ENCODE results near the gene COL16A1. TPM values are rescaled to one million over a fixed set of nuclear protein-coding genes. Genes with fewer than 3 reads are reported as not detected.
A peak's percentile ranks its signal among the peaks of the same experiment; 100 is the strongest.

COL16A1 gene
- polyA plus RNA-seq, 3 donors = 0.13 TPM; not detected in 2

GRCh38 chr1:31625561-31626222 is 78.1 kb downstream of the COL16A1 start:
- 100% methylated on average over 3 of the region's 4 CpGs for WGBS (ENCODE audit: insufficient coverage)
- TF ChIP-seq CTCF (IDR thresholded peaks at IDR 0.05) = no peak
- H3K9ac ChIP-seq (ENCODE audit: insufficient read depth, low read length, poor library complexity, severe bottlenecking) = no peak overlapping the region
- H3K79me2 ChIP-seq (ENCODE audit: insufficient read depth, low read length) = no peaks in the 10 kb centered on the region
- no peak overlapping the region for H2AFZ ChIP-seq (ENCODE audit: insufficient read depth, low read depth, low read length, poor library complexity, severe bottlenecking)
- peaks cover 33 to 44% of the 10 kb centered on the region in 2 donors for H3K36me3 ChIP-seq (replicated peaks in 1 of 2; ENCODE audit: control insufficient read depth in 1 of 2, insufficient read depth in 2 of 2, low read length in 2 of 2)
- no peak overlapping the region for H3K4me3 Mint-ChIP-seq
- no peak overlapping the region for H3K27ac ChIP-seq (ENCODE audit: low read depth in 1 of 2, low read length in 2 of 2)
- peak in 1 of 3 donors; percentile 23 for DNase-seq
- no peaks in the 10 kb centered on the region for H4K20me1 ChIP-seq (ENCODE audit: insufficient read depth, low read length)
- peaks cover 16% of the 10 kb centered on the region for H3K4me1 Mint-ChIP-seq
- H3K36me3 Mint-ChIP-seq = peaks cover 50 to 51% of the 10 kb centered on the region in 2 donors
- intact Hi-C loops (cut with micrococcal nuclease) = no loop called here
- H3K4me2 ChIP-seq (replicated peaks; ENCODE audit: extremely low read depth, low read length, poor library complexity, severe bottlenecking) = no peak overlapping the region
- peaks cover 0 to 3% (median 0%) of the 10 kb centered on the region in 3 donors for H3K27me3 Mint-ChIP-seq (ENCODE audit: low read depth in 3 of 3)
- H3K4me1 ChIP-seq (ENCODE audit: control insufficient read depth in 1 of 2, insufficient read depth in 2 of 2, low read length in 2 of 2) = peaks cover 9 to 14% of the 10 kb centered on the region in 2 donors
- no peak overlapping the region for H3K4me3 ChIP-seq (replicated peaks in 1 of 3; ENCODE audit: low read depth in 2 of 3, low read length in 3 of 3)
- H3K27me3 ChIP-seq (ENCODE audit: control insufficient read depth in 2 of 2, insufficient read depth in 2 of 2, low read length in 2 of 2) = no peaks in the 10 kb centered on the region
- H3K9me3 ChIP-seq (replicated peaks in 1 of 2; ENCODE audit: control insufficient read depth in 1 of 2, insufficient read depth in 1 of 2, low read length in 2 of 2) = no peaks in the 10 kb centered on the region
- peak overlapping the region in 2 of 7 donors; percentile 51 to 65 for H3K27ac Mint-ChIP-seq
- peaks cover 0 to 2% (median 0%) of the 10 kb centered on the region in 7 donors for H3K9me3 Mint-ChIP-seq

GRCh38 chr1:31624731-31625514 is 78.9 kb downstream of the COL16A1 start:
- Mint-ChIP-seq H3K27ac (peak overlapping the region in 5 of 7 donors; percentile 12 to 65 (median 31)), H3K9me3 (peaks cover 0 to 2% (median 0%) of the 10 kb centered on the region in 7 donors), H3K4me1 (peaks cover 16% of the 10 kb centered on the region), H3K36me3 (peaks cover 42 to 43% of the 10 kb centered on the region in 2 donors), H3K27me3 (ENCODE audit: low read depth in 3 of 3) (peaks cover 0 to 3% (median 0%) of the 10 kb centered on the region in 3 donors), H3K4me3 (no peak overlapping the region)
- WGBS (ENCODE audit: insufficient coverage) = 96% methylated on average over 5 of the region's 16 CpGs
- peak overlapping the region in 1 of 2 donors; percentile 48 for H3K27ac ChIP-seq (ENCODE audit: low read depth in 1 of 2, low read length in 2 of 2)
- H2AFZ ChIP-seq (ENCODE audit: insufficient read depth, low read depth, low read length, poor library complexity, severe bottlenecking) = no peak overlapping the region
- H3K4me3 ChIP-seq (replicated peaks in 1 of 3; ENCODE audit: low read depth in 2 of 3, low read length in 3 of 3) = no peak overlapping the region
- no peak for TF ChIP-seq CTCF (IDR thresholded peaks at IDR 0.05)
- no peak for DNase-seq
- no peak overlapping the region for H3K9ac ChIP-seq (ENCODE audit: insufficient read depth, low read length, poor library complexity, severe bottlenecking)
- H3K36me3 ChIP-seq (replicated peaks in 1 of 2; ENCODE audit: control insufficient read depth in 1 of 2, insufficient read depth in 2 of 2, low read length in 2 of 2) = peaks cover 25 to 37% of the 10 kb centered on the region in 2 donors
- peaks cover 9 to 14% of the 10 kb centered on the region in 2 donors for H3K4me1 ChIP-seq (ENCODE audit: control insufficient read depth in 1 of 2, insufficient read depth in 2 of 2, low read length in 2 of 2)
- H3K9me3 ChIP-seq (replicated peaks in 1 of 2; ENCODE audit: control insufficient read depth in 1 of 2, insufficient read depth in 1 of 2, low read length in 2 of 2) = no peaks in the 10 kb centered on the region
- H3K4me2 ChIP-seq (replicated peaks; ENCODE audit: extremely low read depth, low read length, poor library complexity, severe bottlenecking) = no peak overlapping the region
- H4K20me1 ChIP-seq (ENCODE audit: insufficient read depth, low read length) = no peaks in the 10 kb centered on the region
- intact Hi-C loops (cut with micrococcal nuclease) = no loop called here
- no peaks in the 10 kb centered on the region for H3K27me3 ChIP-seq (ENCODE audit: control insufficient read depth in 2 of 2, insufficient read depth in 2 of 2, low read length in 2 of 2)
- H3K79me2 ChIP-seq (ENCODE audit: insufficient read depth, low read length) = no peaks in the 10 kb centered on the region

Measured in CD14-positive monocyte (primary cell).